NCI-H1092 treated with DMSO at 0.1 percent for 48 hours (cell line): ENCODE data around the gene ST8SIA1.

Experiments used
- DNase-seq: peaks from one replicate; lab custom pipeline; 2025; lab: John Stamatoyannopoulos, UW

Gene ST8SIA1

DNA sequence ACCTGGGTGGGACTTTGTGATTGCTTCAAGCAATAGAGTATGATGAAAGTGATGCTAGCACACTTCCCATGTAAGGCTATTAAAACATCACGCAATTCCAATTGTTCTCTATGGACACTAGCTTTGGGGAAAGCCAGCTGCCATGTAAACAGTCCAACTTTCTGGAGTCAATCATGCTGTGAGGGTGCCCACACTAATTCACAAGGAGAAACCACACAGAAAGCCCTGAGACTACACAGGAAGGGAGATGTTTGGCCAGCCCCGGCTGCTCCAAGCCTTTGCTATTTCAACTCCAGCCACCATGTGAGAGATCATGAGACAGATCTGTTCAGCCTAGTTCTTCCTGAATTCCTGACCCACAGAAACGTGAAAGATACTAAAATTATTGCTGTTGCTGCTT is 96.3 kb downstream of the ST8SIA1 start:
- DNase-seq: no peak

DNA sequence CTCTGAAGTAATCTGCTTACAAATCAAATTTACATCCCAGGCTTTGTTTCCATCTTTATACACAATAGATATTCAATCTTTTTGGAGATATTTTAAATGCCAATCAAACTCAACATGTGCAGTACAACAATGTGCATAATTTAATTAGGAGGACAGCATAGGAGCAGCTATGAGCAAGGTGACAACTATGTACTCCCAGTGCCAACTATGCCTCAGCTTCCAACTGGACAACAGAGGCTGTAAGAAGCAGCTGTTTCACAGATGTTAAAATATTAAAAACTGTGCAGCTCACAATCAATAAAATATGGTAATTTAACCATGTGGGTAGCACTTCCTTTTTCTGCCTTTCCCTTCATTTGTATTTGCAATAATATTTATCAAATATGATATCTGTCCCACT is 99.9 kb downstream of the ST8SIA1 start:
- no peak for DNase-seq

DNA sequence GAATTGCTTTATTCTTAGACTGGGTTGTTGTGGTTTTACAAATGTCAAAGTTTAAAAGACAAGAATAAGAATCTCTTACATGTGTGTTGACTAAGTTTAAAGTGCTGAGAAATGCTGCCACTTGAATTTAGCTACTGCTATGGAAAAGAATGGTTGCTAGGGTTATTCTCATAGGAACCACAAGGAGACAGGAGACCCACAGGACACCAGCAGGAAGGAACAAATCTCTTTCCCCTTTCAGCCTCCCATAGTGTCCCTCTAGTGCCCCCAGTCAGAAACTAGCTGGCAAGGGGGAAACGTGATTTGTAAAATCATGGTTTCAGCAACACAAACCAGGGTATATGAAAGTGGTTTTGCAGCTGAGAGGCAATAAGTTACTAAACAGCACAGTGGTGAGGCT is 102.7 kb downstream of the ST8SIA1 start:
- no peak for DNase-seq

DNA sequence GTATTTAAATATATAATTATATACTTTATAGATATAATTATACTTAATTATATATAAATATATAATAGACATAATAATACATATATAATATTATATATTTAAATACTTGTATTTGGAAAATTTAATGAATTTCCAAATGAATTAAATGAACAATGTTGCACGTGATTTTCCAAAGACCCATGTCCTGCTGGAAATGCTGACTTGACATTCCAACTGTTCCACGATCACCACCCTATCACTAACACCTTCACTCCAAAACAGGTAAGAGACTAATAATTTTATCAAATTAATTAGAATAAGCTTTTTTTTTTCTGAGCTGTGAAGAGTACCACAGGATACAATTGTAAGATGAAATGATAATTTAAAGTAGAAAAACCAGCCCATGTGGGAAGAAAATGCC is 103.4 kb downstream of the ST8SIA1 start:
- no peak for DNase-seq

DNA sequence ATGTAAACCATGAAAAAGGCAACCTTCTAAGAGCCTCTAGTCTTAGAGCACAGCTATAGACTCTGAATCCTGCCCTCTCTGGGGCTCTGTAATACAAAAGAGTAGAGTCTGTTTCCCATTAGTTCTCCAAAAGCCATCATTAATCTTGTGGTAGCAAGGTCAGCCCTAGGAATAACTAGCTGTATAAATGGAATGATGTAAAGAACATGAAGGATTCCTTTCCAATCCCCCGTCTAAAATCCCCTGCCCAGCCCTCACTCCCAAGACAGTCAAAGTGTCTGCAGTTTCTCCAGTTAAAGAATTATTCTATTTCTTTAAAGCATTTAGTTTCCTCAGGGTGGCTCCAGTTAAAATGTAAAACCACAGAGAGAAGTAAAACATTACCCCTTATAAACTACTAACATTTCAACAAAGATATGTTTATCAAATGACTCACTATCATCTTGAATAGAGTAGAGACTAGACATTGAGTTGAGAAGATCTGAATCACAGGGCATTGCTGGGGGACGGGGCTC is 104.2 kb downstream of the ST8SIA1 start:
- no peak for DNase-seq

DNA sequence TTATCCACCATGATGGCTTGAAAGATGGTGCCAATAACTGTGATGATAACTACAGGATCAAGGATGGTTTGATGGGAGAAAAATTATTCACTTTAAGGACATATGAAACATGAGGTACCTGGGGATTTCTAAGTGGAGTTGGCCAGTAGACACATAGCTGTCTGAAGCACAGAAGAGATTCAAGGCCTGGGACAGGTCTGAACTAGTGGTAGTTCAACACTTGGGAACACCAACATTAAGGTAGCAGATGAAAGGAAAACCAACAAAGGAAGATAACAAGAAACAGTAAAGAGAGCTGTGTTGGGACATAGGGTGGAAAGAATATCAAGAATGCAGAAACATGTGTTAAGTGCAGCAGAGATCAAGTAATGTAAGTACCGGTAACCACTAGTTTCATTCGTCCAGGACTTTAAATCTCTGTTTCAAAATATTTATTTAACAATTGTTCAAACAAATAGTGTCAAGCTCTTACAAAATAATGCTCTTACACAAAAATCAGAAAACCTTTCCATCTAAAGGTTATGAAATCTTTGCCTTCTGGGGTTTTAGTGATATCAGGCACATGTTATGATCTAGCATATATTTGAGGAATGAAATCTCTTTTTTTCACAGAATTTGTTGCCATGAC is 104.7 kb downstream of the ST8SIA1 start:
- DNase-seq: no peak

DNA sequence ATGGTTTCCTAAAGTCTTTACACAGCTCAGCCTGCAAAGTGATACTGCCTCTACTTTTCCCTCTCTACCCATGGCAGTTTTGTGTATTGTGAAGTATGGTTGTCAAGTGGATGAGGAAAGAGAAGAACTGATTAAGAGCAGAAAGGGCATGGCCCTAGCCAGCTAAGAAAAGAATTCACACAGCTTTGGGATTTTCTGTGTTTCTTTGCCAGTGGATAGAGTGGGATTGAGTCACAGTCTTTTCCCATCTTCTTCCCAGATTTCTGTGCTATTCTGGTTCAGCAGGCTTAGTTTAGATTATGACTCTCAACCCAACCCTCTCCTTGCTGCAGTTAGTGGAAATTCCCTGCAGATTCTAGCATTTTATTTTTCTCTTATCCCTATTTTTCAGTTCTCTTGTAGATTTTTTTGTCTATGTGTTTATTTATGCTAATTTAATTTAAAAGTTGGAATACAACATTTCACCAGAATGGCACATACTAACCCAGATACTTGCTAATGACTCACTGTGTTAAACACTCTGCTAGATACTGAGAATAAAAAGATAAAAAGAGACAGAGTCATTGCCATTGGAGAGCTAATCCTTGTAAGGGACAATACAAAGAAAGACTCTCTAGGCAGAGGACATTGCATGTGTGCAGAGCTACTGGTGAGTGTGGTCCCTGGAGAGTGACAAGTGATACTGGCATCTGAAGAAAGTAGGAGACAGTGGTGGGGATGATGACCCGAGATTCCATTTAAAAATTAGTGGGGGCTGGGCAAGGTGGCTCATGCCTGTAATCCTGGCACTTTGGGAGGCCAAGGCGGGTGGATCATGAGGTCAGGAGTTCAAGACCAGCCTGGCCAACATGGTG is 106.3 kb downstream of the ST8SIA1 start:
- no peak for DNase-seq

DNA sequence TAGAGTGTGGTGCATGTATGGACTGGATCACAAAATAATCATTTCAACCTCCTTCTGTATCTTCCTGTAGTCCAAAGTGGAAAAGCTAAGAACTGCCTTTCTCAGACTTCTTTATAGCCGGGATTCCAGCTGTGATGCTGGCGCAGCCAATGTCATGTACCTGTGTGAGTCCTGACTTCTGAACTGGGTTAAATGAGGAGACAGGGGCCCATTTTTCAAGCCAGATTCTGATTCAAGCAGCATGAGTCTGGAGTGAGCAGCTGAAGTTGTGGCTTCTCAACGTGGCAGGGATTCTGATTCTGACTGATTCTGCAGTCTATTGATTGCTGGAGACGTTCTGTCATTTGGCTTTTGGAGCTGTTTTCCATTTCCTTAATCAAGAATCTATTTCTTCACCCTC is 111.2 kb downstream of the ST8SIA1 start:
- no peak for DNase-seq

DNA sequence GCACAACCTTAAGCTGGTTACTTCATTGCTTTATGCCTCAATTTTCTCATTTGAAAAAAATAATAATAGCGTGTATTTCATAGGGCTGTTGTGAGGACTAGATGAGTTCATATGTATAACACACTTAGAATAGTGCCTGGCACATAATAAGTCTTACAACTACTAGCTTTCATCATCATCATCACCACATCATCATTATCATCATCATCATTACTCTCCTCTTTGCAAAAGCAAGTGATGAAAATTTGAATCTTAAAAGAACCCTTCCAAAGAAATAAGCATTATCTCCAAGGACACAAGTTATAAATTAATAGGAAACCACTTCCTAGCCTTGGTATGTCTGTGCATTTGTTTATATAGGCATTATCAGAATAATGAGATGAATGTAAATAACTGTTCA is 117.0 kb downstream of the ST8SIA1 start:
- no peak for DNase-seq

DNA sequence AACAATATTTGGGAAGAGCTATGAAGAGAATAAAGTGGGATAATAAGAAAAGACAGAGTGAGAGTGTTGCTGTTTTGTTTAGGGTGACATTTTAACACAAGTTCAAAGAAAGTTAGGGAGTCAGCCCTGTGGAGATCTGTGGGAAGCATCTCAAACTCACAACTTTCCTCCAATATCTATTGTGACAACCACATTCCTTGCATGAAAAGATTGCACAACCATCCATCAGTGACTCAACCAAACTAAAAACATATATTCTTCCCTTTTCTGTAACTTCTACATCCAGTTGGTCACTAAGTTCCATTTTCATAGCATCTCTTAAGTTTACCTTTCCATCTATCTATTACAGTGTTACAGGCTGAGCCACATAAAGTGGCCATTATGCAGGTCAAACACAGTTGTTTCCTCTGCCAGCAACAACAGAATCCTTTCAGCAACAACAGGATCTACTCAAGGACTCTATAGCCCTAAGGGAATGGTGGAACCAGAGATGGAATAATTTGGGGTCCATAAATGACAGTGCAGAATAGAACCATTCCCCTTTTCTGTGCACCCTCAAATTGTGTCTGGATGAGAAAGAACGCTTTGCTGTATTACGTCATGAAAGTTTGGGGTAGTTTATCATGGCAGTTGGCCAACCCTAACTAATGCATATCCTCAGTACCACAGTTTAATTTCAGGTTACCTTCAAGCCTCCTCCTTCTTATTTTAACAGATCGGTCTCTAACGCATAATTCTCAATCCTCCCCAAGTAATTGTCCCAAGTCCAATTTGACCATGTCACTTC is 118.8 kb downstream of the ST8SIA1 start:
- no peak for DNase-seq

DNA sequence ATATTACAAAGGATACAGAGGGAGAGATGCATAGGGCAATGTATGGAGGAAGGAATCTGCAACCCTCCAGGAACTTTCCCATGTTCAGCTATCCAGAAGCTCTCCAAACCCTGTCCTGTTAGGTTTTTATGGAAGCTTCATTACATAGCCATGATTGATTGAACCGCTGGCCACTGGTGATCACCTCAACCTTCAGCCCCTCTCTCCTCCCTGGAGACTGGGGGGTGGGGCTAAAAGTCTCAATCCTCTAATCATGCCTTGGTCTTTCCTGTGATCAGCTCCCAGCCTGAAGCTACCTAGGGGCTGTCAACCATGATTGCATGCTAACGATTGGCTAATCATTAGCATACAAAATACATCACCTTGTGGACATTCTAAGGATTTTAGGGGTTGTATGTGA is 123.4 kb downstream of the ST8SIA1 start:
- no peak for DNase-seq

DNA sequence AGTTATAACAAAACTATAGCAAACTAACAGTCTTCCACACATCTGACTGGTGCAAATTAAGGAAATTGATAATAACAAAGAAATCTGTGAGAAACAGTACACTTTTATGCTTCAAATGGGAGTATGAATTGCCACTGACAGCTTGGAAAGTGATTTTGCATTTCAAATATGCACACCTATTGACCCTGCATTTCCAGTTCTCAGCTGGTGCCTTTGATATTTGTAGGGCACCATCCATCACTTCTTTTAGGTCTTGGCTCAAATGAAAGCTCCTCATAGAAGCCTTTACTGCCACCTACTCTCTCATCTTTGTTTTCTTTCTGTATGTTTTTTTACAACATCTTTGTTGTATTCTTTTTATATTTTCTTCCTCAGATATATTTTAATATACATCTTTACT is 125.1 kb downstream of the ST8SIA1 start:
- no peak for DNase-seq

DNA sequence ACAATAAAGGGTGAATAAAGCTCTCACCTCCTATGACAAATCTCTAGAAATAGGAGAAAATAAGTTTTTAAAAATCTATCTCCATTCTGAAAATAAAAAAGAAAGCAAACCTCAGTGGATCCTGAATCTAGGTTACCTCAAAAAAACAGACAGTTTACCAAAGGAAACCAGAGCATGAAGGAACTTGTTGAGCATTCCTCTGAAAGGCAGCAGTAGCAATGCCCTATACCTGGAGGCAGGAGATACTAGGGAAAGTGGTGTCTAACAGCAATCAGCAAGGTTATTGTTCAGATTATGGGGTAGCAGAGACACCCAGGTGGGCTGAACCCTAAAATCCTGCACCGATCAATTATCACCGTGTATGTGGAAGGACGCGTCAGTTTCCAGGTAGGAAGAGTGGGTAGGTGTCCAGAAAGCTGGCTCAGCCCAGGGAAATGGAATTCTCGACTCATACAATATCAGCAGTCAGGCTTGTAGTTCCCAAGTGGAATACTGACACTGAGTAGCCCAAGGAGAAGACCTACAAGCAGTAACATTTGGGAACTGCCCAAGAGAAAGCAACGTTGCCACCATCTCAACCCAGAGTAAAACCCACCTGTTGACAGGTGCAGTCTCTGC is 128.3 kb downstream of the ST8SIA1 start:
- DNase-seq: no peak

DNA sequence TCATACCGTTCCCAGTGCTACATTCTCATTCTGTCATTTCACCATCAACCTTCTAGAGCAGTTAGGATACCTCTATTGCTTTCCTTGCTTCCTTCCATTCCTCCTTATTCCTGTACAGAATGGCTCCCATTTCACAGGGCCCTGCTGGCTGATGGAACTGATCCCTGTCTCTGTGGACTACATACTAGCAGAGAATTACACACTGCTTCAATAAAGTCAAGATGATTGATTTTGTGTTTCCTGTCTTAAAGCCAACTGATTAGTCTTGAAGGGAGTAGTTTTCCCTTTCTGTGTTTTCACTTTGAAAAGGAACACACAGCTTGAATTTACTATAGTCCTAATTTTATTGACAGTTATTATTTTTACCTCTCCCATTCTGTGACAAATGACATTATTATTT is 130.1 kb downstream of the ST8SIA1 start:
- no peak for DNase-seq

DNA sequence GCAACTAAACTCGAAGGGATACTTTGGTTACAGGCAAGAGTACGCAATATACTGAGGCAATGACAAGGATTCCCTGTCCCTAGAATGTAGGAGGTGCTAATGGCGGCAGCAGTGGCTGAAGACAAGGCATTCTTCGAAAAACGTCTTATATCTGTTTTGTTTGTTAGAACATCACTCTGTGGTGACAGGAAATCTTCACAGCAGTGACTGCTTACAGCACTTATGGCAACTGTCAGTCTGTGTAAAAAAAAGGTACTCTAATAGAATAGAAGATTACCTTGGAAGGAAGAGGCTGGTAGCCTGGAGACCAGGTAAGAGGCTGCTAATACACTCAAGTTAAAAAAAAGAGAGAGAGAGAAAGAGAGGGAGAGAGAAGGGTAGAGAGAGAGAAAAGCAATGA is 131.7 kb downstream of the ST8SIA1 start:
- DNase-seq: no peak

DNA sequence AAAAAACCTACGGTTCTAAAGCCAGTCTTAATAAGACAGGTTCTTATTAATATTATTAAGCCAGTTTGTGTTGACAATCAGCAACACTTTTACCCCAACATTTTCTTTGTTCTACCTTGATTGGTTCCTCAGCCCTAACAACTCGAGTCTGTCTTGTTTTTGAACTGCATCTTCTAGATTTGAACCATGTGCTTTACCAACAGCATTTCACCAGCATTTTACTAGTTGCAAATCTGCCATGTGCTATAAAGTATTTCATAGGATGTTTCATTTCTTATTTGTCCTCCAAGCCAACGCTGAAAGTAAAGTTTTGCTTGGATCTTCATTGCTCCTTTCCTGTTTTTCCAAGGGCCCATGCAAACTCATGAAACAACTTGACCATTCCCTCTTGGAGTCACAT is 133.4 kb downstream of the ST8SIA1 start:
- no peak for DNase-seq

DNA sequence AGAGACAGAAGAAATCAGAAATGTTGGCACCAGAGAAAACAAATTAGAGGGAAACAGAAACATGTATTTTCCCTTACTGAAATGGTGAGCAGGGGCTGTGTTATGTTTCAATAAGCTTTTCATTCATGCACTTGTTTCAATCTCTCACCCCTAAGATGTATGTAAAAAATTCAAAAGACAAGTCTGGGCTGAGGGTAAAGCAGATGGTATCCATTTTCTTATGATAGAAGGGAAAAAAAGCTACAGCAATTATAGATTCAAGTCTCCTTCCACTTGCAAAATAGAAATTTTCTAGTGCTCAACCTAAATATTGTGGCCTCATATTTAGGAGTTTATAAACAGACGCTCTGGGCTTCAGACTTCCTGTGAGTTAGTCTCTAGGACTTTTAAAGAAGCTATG is 138.3 kb downstream of the ST8SIA1 start:
- no peak for DNase-seq

DNA sequence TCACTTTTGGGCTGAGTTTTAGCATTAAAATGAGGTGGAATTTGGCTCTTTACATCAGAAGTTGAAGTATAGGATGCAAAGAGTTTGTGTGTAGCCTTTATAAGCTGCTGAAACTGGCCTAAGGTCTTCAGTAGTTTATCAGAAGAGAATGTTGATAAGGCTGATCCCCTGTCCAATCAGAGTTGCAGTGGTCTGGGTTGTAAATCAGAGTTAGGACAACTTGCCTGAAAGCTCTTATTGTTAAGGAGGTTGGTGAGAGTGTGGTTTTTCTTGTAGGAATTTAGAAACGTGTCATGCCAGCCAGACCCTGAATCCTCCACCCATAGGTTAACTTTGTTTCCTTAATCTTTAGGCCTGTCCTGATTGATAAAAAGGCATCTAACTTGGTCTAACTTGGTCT is 143.5 kb downstream of the ST8SIA1 start:
- DNase-seq: no peak

DNA sequence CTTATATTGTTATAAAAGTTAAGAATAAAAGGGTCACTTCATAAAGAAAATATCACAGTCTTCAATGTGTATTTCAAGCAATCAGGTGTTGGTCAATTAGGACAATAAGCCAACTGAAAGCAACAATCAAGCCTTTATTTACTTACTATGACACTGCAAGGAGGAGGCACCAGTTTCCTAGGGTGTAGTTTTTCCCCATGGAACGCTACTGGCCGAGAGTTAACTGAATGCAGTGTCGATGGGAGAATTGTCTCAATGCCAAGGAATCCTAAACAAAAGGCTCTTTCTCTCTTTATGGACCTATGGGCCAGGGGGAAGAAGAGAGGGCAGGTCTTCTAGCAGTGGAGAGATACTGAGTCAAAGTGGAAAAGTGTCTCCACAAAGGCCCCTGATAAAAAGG is 146.1 kb downstream of the ST8SIA1 start:
- DNase-seq: no peak

DNA sequence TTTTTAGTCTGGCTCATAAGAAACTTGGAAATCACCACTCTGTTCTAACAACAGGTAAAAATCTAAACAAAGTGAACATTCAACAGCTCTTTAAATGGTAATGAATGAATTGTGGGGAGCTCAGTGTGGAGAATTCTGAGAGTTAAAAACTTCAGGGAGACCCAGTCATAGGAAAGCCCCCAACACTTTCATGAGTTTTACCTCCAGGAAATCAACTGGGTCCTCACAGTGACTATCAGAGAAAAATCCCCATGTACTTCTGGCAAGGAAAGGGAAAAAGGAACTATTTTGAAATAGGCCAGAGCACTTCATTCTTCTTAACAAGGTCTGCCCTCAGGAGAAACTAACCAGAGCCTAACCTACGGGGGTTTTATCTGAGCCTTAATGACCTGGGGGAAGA is 153.8 kb downstream of the ST8SIA1 start:
- DNase-seq: no peak

DNA sequence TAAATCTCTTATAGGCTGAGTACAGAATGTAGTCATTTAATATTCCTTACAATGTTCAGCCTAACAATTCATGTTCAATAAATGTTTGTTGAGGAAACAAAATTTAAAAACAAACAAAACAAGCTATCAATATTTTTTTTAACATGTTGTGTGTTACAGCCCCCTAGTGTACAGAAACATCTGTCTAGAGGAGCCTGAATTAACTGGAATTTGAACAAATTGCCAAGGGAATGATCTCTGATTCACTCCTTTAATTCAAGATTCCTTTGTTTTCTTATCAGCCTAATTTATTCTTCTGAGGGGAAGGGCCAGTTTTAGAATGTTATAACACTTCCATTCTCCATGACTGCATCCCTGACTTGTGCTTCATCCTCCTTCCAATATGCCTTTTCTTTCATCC is 161.3 kb downstream of the ST8SIA1 start:
- no peak for DNase-seq

DNA sequence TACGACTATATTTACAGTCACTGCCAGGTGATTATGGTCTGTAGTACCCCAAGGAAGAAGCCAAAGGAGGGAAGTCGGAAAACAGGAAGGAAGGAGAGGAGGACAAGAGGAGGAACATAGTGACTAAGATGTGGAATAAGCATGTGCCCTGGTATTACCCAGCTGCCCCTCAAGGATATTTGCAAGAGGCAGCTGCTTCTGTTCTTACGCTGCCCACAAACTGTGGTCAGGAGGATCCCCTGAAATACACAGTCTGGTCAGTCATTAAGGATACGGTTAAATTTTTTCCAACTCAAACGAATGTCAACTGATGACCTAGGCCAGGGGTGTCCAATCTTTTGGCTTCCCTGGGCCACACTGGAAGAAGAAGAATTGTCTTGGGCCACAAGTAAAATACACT is 162.0 kb downstream of the ST8SIA1 start:
- no peak for DNase-seq
